HCEC 1CT (cell line): ENCODE measurements around the gene SCEL.
"Not testable (repeated sequence)": the region's sequence is repeated elsewhere in the genome, so short reads cannot be mapped to it uniquely, and the experiment has no call there.

Experiments used
- DNase-seq: peaks from one replicate; pipeline ENCODE4 v3.0.0-alpha.2; 2017

The SCEL gene

DNA sequence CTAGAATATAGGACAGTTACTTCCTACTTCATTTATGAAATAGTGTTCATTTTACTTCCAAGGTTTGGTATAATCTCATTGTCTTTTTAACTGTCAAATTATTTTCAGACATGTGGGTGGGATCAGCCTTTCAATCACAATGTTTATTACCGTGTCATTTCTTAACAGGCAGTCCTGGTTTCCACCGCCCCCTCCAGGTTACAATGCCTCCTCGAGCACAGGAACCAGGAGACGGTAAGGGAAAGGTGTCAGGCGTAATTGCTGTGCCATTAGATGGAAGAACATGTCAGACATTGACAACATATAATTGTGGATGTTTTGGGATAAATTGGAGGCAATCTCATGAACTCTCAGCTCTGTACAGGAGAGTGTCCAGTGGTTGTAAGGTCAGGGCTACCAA lies 36.5 kb downstream of the SCEL start:
- DNase-seq = no peak

- no peak for DNase-seq
These were observed 38.6 kb downstream of the SCEL start for GRCh38 chr13:77574096-77574495.

DNA sequence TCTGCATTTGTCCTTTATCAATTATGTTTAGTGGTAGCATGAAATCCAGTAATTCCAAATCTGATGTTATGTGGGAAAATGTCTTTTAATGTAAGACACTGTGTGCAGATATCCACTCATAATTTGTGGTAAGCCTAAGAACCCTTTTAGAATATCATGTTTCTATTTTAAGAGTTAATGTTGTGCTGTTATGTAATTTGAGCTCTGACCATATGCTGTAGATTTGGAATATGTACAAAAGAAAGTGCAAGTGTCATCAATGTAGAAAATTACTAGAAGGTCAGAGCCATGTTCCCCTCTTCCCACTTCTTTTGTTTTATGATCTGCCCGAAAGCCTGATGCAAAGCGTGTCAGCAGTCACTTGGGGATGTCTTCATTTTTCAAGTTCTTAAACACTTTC lies 44.5 kb downstream of the SCEL start:
- DNase-seq = no peak

DNA sequence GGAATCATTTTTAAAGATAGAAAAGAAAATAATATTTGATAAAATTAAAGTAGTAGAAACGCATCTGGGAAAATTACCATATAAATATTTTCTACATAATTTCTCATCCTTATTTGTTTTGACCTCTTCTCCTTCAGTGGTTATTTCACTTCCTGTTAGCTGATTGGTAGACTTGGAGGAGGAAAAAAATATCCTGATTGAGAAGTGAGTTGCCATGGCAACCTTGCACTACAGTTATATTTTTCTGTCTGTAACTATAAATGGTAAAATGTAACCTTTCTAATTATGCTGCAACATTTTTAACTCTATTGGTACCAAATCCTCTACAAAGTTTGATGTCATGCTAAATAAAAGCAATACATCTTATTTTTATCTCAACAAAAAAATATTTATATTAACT lies 45.2 kb downstream of the SCEL start:
- no peak for DNase-seq

DNA sequence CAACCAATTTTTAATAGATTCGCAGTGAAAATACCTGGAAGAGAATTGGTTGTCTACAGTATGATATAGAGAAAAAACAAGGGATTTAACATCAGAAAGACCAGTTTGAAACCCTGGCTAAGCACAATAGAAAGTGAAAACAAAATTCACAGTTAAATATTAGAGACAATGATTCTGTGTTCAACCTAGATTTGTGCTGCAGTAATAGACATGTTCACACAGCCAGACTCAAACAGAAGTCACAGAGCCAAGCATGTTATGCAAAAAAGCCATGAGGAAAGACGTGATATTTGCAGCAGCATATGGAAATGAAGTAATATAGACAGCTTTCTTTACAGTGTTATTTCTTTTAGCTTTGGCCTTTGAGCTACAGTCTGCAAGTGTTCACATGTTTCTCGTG lies 48.1 kb downstream of the SCEL start:
- no peak for DNase-seq

DNA sequence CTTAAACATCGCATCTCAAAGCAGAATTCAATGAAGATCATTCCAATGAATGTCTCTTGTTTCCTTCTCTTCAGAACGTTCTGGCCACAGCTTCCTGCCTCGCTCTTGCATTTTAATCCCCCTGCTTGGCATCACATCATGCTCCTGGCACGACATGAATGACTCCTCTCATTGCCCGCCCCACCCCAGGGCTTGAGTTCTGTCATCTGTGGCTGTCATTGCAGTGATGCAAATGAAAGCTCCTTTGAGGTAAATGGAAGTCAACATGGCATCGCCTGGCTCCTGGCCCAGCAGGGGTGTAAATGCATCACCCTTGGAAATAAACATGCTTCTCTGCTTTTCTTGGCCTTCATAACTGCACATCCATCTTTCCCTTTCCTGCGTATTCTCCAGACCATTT lies 48.6 kb downstream of the SCEL start:
- no peak for DNase-seq

DNA sequence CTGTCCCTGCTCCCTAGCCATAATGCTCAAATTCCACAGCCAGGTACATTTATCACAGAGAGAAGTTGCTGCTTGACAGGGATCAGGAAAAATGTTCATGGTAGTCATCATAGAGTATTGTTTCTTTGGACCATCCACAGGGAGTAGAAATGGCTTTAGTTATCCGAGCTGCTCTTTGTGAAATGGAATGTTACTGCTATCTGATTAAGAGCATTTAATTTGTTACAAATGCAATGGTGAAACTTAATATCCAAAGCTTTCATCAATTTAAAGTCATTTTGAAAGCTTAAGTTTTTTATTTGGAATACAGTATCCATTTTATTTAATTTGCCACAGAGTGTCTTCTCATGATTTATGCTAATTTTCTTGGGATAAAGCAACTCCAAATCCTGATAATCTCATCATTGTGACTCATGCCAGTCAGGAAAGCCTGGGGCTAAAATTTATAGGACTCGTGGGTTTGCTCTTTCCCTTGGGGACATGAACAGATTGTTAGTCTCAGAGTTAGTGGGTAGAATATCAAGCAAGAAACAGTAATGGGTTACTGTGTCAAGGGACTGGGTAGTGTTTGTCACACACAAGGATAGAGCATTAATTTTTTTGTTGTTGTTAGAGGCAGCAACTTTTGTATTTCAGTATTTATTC lies 59.8 kb downstream of the SCEL start:
- DNase-seq = no peak

DNA sequence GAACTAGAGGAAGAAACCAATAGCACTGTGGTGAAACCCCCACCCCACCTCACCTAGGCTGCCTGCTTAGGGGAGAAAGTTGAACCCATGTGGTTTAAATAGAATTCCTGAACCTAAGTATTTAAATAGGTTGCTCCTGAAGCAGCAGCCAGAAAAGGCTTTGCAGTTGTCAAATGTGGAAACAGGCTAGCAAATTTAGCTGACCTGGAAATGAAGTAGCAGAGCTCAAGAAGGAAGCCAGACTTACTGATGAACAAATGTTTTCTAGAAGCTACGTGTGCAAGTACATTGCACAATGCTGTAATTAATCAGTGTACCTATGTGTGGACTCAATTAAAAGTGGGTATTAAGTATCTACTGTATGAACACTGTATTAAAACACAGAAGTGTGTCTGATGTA lies 61.3 kb downstream of the SCEL start:
- no peak for DNase-seq

DNA sequence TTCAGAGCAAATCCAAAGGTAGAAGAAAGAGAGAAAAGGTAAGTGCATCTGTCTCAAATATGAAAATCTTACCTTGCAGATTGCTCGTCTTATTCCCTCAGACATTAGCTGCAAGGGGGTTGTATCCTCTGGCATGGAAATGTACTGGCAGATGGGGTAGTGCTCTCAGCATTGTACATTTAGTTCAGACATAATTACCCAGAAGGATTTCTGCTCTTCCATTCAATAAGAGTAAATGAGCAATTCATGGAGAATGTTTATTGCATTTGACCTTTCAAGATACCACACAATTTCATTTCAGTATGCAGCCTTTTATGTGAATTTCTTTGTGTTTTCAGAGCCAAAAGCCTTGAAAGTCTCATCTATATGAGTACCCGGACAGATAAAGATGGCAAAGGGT lies 63.8 kb downstream of the SCEL start:
- DNase-seq = no peak

DNA sequence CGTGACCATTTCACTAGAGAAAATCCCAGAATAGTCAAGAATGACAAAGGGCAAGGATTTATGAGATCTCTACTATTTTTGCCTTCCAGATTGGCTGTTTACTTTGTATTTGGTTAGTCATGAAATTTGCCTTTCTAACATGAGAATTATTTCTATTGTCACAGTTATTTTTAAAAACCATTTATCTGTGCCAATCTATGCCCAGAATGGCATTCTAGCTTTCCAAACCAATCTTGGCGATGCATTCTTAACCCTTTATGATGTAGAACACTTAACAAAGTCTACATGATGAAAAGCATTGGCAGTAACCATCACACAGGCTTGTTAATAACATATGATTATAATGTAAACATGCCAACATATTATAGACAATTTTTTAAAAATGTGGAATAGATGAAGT lies 65.2 kb downstream of the SCEL start:
- DNase-seq = no peak

- DNase-seq = no peak
These were observed 75.6 kb downstream of the SCEL start for GRCh38 chr13:77611068-77611467.

DNA sequence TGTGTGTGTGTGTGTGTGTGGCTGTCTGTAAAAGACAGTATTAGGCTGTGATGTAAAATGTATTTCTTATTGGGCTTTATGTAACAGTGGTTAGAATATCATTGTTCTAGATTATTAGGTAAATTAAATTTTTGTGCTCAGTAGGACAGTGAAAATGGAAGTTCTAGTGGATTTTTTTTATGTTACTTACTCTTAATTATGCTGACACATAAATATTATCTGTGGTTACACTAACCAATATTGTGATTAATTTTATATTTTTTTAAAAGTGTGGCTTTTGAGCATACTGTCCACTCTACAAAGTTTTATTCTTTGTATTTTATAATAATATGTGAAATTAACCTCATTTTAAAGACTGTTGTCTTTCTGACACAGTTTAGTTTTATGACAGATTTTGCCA lies 80.5 kb downstream of the SCEL start:
- DNase-seq = no peak

GRCh38 chr13:77619655-77620054 lies 84.1 kb downstream of the SCEL start:
- DNase-seq = no peak

- no peak for DNase-seq
These were observed 84.6 kb downstream of the SCEL start for GRCh38 chr13:77620138-77620537.

- no peak for DNase-seq
These were observed 88.3 kb downstream of the SCEL start for GRCh38 chr13:77623806-77624205.

DNA sequence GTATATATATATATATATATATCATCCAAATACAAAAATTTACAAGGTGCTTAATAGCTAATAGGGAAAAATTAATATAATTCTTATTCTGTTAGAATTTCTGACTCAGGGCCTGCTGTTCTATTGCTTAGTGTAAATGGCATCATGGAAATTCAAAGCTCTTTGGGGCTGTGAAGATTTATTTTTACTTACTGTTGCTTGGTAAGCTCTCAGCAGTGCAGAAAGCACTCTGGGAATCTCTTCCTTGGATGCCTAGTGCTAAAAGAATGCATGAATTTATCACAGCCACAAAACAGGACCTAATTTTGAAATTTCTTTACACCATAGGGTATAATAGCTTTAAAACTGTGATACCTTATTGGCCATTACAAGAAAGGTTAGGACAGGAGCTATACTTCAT lies 92.7 kb downstream of the SCEL start:
- no peak for DNase-seq

- DNase-seq = no peak
These were observed 102.1 kb downstream of the SCEL start for GRCh38 chr13:77637588-77637987.

DNA sequence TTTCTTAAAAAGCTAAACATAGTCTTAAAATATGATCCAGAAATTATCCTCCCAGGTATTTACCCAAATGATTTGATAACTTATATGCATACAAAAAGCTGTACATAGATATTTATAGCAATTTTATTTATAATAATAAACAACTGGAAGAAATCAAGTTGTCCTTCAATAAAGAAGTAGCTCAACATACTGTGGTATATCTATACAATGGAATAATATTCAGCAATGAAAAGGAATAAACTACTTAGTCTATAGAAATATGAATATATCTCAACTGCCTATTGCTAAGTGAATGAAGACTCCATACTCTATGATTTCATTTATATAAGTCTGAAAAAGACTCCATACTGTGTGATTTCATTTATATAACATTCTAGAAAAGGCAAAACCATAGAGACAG lies 114.9 kb downstream of the SCEL start:
- no peak for DNase-seq

DNA sequence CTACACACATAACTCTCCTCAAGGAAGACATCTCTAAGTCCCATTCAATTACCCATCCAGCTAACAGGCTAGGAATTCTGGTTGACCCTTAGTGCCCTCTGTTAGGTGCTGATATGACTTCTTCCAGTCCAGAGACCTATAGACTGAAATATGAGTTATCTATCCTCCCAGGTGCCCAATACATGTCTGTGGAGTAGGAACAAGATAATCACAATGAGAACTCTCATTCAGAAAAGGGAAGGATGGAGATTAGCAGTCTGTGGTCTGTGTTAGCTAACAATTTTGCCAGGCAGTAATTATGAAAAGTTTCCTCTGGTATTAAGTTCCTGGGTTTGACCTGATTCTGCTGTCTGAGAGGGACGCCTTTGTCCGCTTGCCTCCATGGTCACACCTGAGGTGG lies 117.8 kb downstream of the SCEL start:
- DNase-seq = no peak

DNA sequence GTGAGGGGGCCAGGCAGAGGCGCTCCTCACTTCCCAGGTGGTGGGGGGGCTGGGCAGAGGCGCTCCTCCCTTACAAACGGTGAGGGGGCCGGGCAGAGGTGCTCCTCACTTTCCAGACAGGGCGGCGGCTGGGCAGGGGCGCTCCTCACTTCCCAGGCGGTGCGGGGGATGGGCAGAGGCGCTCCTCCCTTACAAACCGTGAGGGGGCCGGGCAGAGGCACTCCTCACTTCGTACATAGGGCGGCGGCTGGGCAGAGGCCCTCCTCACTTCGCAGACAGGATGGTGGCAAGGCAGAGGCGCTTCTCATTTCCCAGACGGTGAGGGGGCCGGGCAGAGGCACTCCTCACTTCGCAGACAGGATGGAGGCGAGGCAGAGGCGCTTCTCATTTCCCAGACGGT lies 124.5 kb downstream of the SCEL start:
- DNase-seq = not testable (repeated sequence)

- no peak for DNase-seq
These were observed 125.3 kb downstream of the SCEL start for GRCh38 chr13:77660841-77661250.

DNA sequence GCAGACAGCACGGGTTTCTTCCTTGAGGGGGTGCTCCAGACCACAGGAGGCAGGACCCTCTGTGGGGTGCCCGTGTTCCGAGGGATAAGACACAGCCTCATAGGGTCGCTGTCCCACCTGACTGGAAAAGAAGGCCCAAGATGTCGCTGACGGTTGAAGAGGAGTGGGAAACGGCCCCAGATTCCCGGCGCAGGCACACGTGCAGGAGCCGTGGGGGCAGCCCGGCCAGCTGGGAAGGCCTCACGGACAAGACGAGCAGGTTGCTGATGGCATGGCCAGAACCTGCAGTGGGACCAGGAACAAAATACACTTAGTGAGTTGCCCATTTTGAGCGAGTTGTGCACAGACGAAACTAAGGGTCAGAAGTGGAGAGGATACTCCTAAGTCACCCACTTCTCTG lies 126.8 kb downstream of the SCEL start:
- not testable (repeated sequence) for DNase-seq

GRCh38 chr13:77662831-77663230 lies 127.3 kb downstream of the SCEL start:
- DNase-seq = not testable (repeated sequence)

DNA sequence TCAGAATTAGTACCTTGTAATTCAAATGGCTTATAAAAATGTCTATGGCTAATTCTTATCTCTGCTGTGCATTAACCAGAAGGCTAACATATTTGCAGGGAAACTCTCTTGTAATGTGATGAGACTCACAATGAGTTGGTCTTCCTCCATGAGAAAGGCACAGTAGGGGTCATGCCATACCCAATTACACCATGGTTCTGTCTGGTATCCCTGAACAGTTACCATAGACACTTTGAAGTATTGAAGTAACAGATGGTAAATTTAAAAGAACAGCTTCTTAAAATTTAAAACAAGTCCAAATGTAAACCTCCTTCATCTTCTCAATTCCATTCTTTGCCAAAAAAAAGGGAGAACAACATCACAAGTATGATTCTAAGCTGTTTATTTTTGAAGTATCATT lies 139.3 kb downstream of the SCEL start:
- no peak for DNase-seq

GRCh38 chr13:77678691-77679235 lies 143.3 kb downstream of the SCEL start:
- no peak for DNase-seq
